Right cardiac atrium (tissue), 5 donors: ENCODE results near the gene AGAP2. TPM values are rescaled to one million over a fixed set of nuclear protein-coding genes. Genes with fewer than 3 reads are reported as not detected.

ENCODE experiments used
- ATAC-seq, 2 donors: fragments of 200-7000 bp; cut with Tn5 transposase; one replicate each; pipeline versions ENCODE4 v1.8.0 to v1.9.1; 2020; ENCODE audit warnings: moderate library complexity in 2 of 2, mild to moderate bottlenecking in 1 of 2
- DNase-seq, 3 donors: peaks; one replicate each; pipeline ENCODE4 v3.0.0-alpha.2; 2020
- H3K27ac ChIP-seq: one replicate; pipeline ENCODE4 v1.5.1; 2013; ENCODE audit warnings: mild to moderate bottlenecking, low read length, control low read depth, moderate library complexity
- H3K27me3 ChIP-seq: one replicate; pipeline ENCODE4 v1.6.1; 2013; ENCODE audit not compliant: control insufficient read depth, insufficient read depth
- H3K4me1 ChIP-seq: one replicate; pipeline ENCODE4 v1.6.1; 2013; ENCODE audit warnings: low read length; ENCODE audit not compliant: control insufficient read depth, insufficient read depth
- H3K4me3 ChIP-seq: one replicate; pipeline ENCODE4 v1.5.1; 2013; ENCODE audit warnings: low read length, control low read depth
- H3K9me3 ChIP-seq: one replicate; pipeline ENCODE4 v1.6.1; 2013; ENCODE audit warnings: low read length; ENCODE audit not compliant: control insufficient read depth
- WGBS: extraction: QIAGEN DNeasy Blood & Tissue Kit; methylation state at CpG from one replicate; pipeline ENCODE4 v1.1.7; 2013; 5-methylcytosine and 5-hydroxymethylcytosine counted together
- intact Hi-C, 4 donors: fragments of 100-400 bp; cut with DNase I; formaldehyde crosslinking; loops; one replicate each; pipeline versions ENCODE4 v1.11.0 to v1.14.0; 2022 to 2023
- polyA plus RNA-seq: library from polyadenylated mRNA; stranded (reverse); fragments of 200-250 nt; gene quantifications from one replicate; pipeline ENCODE4 v1.2.3, GENCODE V29; 2013
- total RNA-seq, 4 donors: library from RNA; stranded (reverse); fragmentation: NEBNext Ultra II Directional; extraction: Animal tissue kit (Norgen Biotek cat#: 25700); gene quantifications; one replicate each; pipeline ENCODE4 v1.2.1, GENCODE V29; 2021
- donor health status: healthy with polysubstance abuse.
- donor health status: DM: no; HTN: yes; CAD: no.
- donor health status: DM: no; HTN: no; CAD: no.
- donor health status: DM: no; HTN: yes; CAD: no; lungs with severe emphysema.
- donor health status: DM: yes; HTN: yes; CAD: no.

The AGAP2 gene
- total and polyA plus RNA-seq, 5 donors, result 0.53 to 1.7 (median 0.74) TPM

- DNase-seq, result no peak
- H3K4me3 ChIP-seq, result no peak overlapping the region
- no peaks in the 10 kb centered on the region for H3K27me3 ChIP-seq
- no peak for ATAC-seq
- 82% methylated on average over 4 of the region's 4 CpGs for WGBS
- intact Hi-C loops, result no loop called here
- no peak overlapping the region for H3K27ac ChIP-seq
- no peaks in the 10 kb centered on the region for H3K9me3 ChIP-seq
- peaks cover 11% of the 10 kb centered on the region for H3K4me1 ChIP-seq
These were observed 4.0 kb downstream of the AGAP2 start for GRCh38 chr12:57734591-57734990.

- Histone ChIP-seq H3K27ac (no peak overlapping the region), H3K4me3 (no peak overlapping the region), H3K9me3 (no peaks in the 10 kb centered on the region), H3K4me1 (peaks cover 11% of the 10 kb centered on the region), H3K27me3 (no peaks in the 10 kb centered on the region)
- no peak for DNase-seq
- intact Hi-C loops, result no loop called here
- no peak for ATAC-seq
- 78% methylated on average over 6 of the region's 6 CpGs for WGBS
These were observed 4.6 kb downstream of the AGAP2 start for GRCh38 chr12:57733928-57734327.

DNA sequence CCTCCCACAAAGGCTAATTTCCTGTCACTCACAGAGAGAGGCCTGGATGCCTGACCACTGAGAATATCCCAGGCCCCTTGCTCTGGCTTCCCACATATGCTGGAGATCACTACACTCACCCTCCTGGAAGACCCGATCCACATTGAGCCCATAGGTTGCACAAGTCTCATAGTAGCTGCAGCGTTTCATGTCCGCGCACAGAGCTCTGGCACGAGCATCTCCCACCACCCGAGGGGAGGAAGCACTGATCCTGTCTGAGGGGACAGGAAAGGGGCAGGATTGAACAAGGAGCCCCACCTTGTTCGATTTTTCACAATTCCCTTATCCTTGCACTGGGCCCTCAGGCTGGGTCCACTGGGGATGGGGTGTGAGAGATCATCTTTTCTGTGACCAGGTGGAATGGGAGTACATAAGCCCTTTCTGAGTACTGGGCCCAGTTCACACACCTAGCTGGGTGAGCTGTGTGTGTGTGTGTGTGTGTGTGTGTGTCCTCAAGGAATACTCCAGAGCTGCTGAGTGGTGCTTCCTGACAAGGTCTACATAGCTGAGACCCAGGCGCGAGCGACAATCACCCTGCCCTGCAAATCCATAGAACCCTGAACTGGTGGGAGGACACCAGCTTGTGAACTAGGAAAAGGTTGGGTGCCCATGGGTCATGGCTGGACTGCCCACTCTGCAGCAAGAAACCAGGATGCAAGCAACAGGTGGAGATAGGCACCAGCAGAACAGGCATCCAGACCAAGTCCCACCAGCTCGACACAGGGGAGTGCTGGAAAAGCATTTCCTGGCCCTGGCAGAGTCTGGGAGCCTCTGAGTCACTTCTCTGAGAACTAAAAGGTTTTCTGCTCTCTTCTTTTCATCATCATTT lies 5.6 kb downstream of the AGAP2 start:
- Histone ChIP-seq H3K9me3 (no peaks in the 10 kb centered on the region), H3K27ac (no peak overlapping the region), H3K27me3 (no peaks in the 10 kb centered on the region), H3K4me3 (no peak overlapping the region), H3K4me1 (peaks cover 11% of the 10 kb centered on the region)
- 78% methylated on average over 11 of the region's 11 CpGs for WGBS
- DNase-seq (no peak), ATAC-seq (no peak)
- intact Hi-C loops, result no loop called here

- Histone ChIP-seq H3K27me3 (no peaks in the 10 kb centered on the region), H3K27ac (no peak overlapping the region), H3K4me3 (no peak overlapping the region), H3K9me3 (no peaks in the 10 kb centered on the region), H3K4me1 (peaks cover 7% of the 10 kb centered on the region)
- ATAC-seq, result no peak
- 64% methylated on average over 4 of the region's 4 CpGs for WGBS
- DNase-seq, result no peak
- intact Hi-C loops, result no loop called here
These were observed 6.3 kb downstream of the AGAP2 start for GRCh38 chr12:57732270-57732669.

- Histone ChIP-seq H3K4me3 (no peak overlapping the region), H3K27ac (no peak overlapping the region), H3K27me3 (no peaks in the 10 kb centered on the region), H3K4me1 (peaks cover 9% of the 10 kb centered on the region), H3K9me3 (no peaks in the 10 kb centered on the region)
- ATAC-seq (no peak), DNase-seq (no peak)
- intact Hi-C loops, result no loop called here
- WGBS, result 78% methylated on average over 19 of the region's 19 CpGs
These were observed 7.0 kb downstream of the AGAP2 start for GRCh38 chr12:57731411-57732080.

GRCh38 chr12:57730336-57731067 lies 8.0 kb downstream of the AGAP2 start:
- H3K4me3 ChIP-seq, result no peak overlapping the region
- 79% methylated on average over 13 of the region's 13 CpGs for WGBS
- intact Hi-C loops, result no loop called here
- DNase-seq (no peak), ATAC-seq (no peak)
- H3K27me3 ChIP-seq, result no peaks in the 10 kb centered on the region
- H3K27ac ChIP-seq, result no peak overlapping the region
- H3K4me1 ChIP-seq, result peaks cover 2% of the 10 kb centered on the region
- H3K9me3 ChIP-seq, result no peaks in the 10 kb centered on the region

GRCh38 chr12:57729321-57729844 lies 9.2 kb downstream of the AGAP2 start:
- WGBS, result 48% methylated on average over 5 of the region's 5 CpGs
- no peak for ATAC-seq

GRCh38 chr12:57727758-57728395 lies 10.7 kb downstream of the AGAP2 start:
- Histone ChIP-seq H3K4me1 (peaks cover 2% of the 10 kb centered on the region), H3K4me3 (no peak overlapping the region), H3K27ac (no peak overlapping the region), H3K9me3 (no peaks in the 10 kb centered on the region), H3K27me3 (no peaks in the 10 kb centered on the region)
- no peak for DNase-seq
- intact Hi-C loops, result no loop called here
- 46% methylated on average over 21 of the region's 21 CpGs for WGBS
- ATAC-seq, result no peak

More at GRCh38 chr12:57729321-57729844, 9.2 kb downstream of the AGAP2 start:
- no peaks in the 10 kb centered on the region for H3K27me3 ChIP-seq
- H3K27ac ChIP-seq, result no peak overlapping the region
- intact Hi-C loops, result no loop called here
- peaks cover 2% of the 10 kb centered on the region for H3K4me1 ChIP-seq
- H3K9me3 ChIP-seq, result no peaks in the 10 kb centered on the region
- H3K4me3 ChIP-seq, result no peak overlapping the region
- no peak for DNase-seq

GRCh38 chr12:57726884-57727757 lies 11.4 kb downstream of the AGAP2 start:
- peaks cover 2% of the 10 kb centered on the region for H3K4me1 ChIP-seq
- H3K4me3 ChIP-seq, result peak overlapping the region; percentile 39
- H3K27me3 ChIP-seq, result no peaks in the 10 kb centered on the region
- intact Hi-C loops, result no loop called here
- H3K9me3 ChIP-seq, result no peaks in the 10 kb centered on the region
- ATAC-seq (peak; percentile 53 to 56), DNase-seq (peak; percentile 61 to 87 (median 82))
- H3K27ac ChIP-seq, result no peak overlapping the region
- WGBS, result 26% methylated on average over 76 of the region's 76 CpGs
